ENCODE results near the gene TSGA10IP. TPM values are rescaled to one million over a fixed set of nuclear protein-coding genes. Genes with fewer than 3 reads are reported as not detected.

Gene TSGA10IP
- total RNA-seq, 1 experiment from 2014 or later: not detected

DNA sequence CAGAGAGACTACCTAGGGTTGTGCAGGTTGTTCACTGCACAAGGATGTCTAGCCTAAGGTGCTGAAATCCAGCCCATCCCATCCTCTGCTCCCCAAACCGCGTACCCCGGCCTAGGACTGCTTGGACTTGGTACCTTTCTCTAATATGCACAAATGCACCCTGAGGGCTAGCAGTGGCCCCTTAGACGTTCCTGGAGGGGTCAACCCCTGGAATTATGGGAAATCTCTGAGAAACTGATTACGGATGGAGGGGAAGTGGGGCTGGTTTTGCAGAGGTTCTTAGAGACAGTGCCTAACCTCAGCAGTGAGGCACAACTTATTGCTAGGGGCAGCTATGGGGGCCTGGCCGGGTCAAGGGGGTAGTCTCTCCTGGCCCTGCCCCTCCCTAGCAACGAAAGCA, 28.9 kb upstream of the TSGA10IP start:
- intact Hi-C loops (cut with micrococcal nuclease; ENCODE audit: unreplicated experiment): no loop called here
- Histone ChIP-seq H3K27ac (ENCODE audit: low read length) (peak overlapping the region; percentile 99), H3K4me1 (ENCODE audit: control insufficient read depth, insufficient read depth, low read length) (peaks cover 77% of the 10 kb centered on the region), H3K36me3 (ENCODE audit: control insufficient read depth, insufficient read depth, low read length) (peaks cover 3% of the 10 kb centered on the region; the same call in 1 of the 2 replicates), H3K4me3 (ENCODE audit: low read depth in 2 of 2, low read length in 2 of 2) (peak overlapping the region; percentile 86 to 97), H3K9me3 (ENCODE audit: control insufficient read depth, insufficient read depth, low read depth, low read length) (no peaks in the 10 kb centered on the region), H3K27me3 (ENCODE audit: control insufficient read depth, insufficient read depth, low read length) (no peaks in the 10 kb centered on the region)
- ATAC-seq (peak; percentile 3), DNase-seq (ENCODE audit: low read depth, low spot score) (no peak)
- ChIA-PET POLR2A (interaction anchor here (0.6 to 3.8 kb wide), 7 partner anchors 10 to 1725 kb away, joined by 4 to 35 read pairs (median 8); partner anchors contain the start of genes FIBP and FOSL1), CTCF (interaction anchor here (1.0 to 1.5 kb wide), 2 partner anchors 16 to 26 kb away, joined by 3 to 4 read pairs; partner anchors contain the start of genes CCDC85B and FOSL1)
- in situ Hi-C loops (cut with HindIII; ENCODE audit: low pct_unique_long_range_greater_than_20kb, low sequenced_read_pairs): no loop called here
- TF ChIP-seq, protein P1, sequence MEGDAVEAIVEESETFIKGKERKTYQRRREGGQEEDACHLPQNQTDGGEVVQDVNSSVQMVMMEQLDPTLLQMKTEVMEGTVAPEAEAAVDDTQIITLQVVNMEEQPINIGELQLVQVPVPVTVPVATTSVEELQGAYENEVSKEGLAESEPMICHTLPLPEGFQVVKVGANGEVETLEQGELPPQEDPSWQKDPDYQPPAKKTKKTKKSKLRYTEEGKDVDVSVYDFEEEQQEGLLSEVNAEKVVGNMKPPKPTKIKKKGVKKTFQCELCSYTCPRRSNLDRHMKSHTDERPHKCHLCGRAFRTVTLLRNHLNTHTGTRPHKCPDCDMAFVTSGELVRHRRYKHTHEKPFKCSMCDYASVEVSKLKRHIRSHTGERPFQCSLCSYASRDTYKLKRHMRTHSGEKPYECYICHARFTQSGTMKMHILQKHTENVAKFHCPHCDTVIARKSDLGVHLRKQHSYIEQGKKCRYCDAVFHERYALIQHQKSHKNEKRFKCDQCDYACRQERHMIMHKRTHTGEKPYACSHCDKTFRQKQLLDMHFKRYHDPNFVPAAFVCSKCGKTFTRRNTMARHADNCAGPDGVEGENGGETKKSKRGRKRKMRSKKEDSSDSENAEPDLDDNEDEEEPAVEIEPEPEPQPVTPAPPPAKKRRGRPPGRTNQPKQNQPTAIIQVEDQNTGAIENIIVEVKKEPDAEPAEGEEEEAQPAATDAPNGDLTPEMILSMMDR (IDR thresholded peaks at IDR 0.05): no peak
- TF ChIP-seq SIN3A (IDR thresholded peaks at IDR 0.05; ENCODE audit: borderline replicate concordance, insufficient read depth, low read depth, low read length): no peak; the same call in 1 of the 2 replicates
- peak; percentile 17 for TF ChIP-seq POLR2AphosphoS5 (IDR thresholded peaks at IDR 0.05; ENCODE audit: low read depth, low read length)
- TF ChIP-seq, protein P2, sequence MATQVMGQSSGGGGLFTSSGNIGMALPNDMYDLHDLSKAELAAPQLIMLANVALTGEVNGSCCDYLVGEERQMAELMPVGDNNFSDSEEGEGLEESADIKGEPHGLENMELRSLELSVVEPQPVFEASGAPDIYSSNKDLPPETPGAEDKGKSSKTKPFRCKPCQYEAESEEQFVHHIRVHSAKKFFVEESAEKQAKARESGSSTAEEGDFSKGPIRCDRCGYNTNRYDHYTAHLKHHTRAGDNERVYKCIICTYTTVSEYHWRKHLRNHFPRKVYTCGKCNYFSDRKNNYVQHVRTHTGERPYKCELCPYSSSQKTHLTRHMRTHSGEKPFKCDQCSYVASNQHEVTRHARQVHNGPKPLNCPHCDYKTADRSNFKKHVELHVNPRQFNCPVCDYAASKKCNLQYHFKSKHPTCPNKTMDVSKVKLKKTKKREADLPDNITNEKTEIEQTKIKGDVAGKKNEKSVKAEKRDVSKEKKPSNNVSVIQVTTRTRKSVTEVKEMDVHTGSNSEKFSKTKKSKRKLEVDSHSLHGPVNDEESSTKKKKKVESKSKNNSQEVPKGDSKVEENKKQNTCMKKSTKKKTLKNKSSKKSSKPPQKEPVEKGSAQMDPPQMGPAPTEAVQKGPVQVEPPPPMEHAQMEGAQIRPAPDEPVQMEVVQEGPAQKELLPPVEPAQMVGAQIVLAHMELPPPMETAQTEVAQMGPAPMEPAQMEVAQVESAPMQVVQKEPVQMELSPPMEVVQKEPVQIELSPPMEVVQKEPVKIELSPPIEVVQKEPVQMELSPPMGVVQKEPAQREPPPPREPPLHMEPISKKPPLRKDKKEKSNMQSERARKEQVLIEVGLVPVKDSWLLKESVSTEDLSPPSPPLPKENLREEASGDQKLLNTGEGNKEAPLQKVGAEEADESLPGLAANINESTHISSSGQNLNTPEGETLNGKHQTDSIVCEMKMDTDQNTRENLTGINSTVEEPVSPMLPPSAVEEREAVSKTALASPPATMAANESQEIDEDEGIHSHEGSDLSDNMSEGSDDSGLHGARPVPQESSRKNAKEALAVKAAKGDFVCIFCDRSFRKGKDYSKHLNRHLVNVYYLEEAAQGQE (IDR thresholded peaks at IDR 0.05; ENCODE audit: insufficient read depth in 1 of 2, low read depth in 2 of 2, low read length in 1 of 2): no peak
- BruUV-seq (replicated peaks): no TSS peak

DNA sequence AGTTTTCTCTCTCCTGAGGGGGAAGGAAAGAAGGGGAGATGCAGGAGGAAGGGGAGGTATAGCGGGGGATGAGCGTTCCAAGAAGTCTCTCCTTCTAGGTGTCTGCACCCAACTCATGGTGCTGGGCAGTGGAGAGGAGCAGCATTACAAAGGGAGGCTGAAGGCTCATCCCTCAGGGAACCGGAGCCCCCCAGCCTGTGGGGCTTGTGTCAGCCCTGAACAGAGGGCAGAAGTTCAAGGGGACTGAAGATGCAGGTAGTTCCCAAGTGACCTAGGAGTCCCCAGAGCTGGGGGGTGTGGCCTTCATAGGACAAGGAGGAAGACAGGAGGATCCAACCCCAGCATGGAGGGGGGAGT, 28.2 kb upstream of the TSGA10IP start:
- no TSS peak for BruUV-seq (replicated peaks)
- in situ Hi-C loops (cut with HindIII; ENCODE audit: low pct_unique_long_range_greater_than_20kb, low sequenced_read_pairs) (no loop called here), intact Hi-C loops (cut with micrococcal nuclease; ENCODE audit: unreplicated experiment) (no loop called here)
- no peak for TF ChIP-seq POLR2AphosphoS5 (IDR thresholded peaks at IDR 0.05; ENCODE audit: low read depth, low read length)
- TF ChIP-seq TCF7L2 (IDR thresholded peaks at IDR 0.05; ENCODE audit: low read depth, low read length): no peak
- TF ChIP-seq, protein P1 (IDR thresholded peaks at IDR 0.05): no peak
- no peak for TF ChIP-seq SIN3A (IDR thresholded peaks at IDR 0.05; ENCODE audit: borderline replicate concordance, insufficient read depth, low read depth, low read length)
- TF ChIP-seq, protein P2 (IDR thresholded peaks at IDR 0.05; ENCODE audit: insufficient read depth in 1 of 2, low read depth in 2 of 2, low read length in 1 of 2): no peak
- H3K27me3 ChIP-seq (ENCODE audit: control insufficient read depth, insufficient read depth, low read length): no peaks in the 10 kb centered on the region
- ChIA-PET POLR2A (interaction anchor here (1.2 to 3.8 kb wide), 2 partner anchors 15 to 19 kb away, joined by 4 to 35 read pairs; partner anchors contain the start of gene FOSL1), CTCF (no interaction called here)
- peaks cover 3% of the 10 kb centered on the region; the same call in 1 of the 2 replicates for H3K36me3 ChIP-seq (ENCODE audit: control insufficient read depth, insufficient read depth, low read length)
- H3K9me3 ChIP-seq (ENCODE audit: control insufficient read depth, insufficient read depth, low read depth, low read length): no peaks in the 10 kb centered on the region
- H3K4me1 ChIP-seq (ENCODE audit: control insufficient read depth, insufficient read depth, low read length): peaks cover 72% of the 10 kb centered on the region
- DNase-seq (ENCODE audit: low read depth, low spot score): no peak
- peak overlapping the region; percentile 86 to 97 for H3K4me3 ChIP-seq (ENCODE audit: low read depth in 2 of 2, low read length in 2 of 2)
- peak overlapping the region; percentile 99 for H3K27ac ChIP-seq (ENCODE audit: low read length)
- ATAC-seq: no peak
